IMR-90 (cell line): Measurements from ENCODE around the gene NUAK1. TPM values are rescaled to one million over a fixed set of nuclear protein-coding genes. Genes with fewer than 3 reads are reported as not detected.

Experiments
- ATAC-seq: fragments of 200-7000 bp; cut with Tn5 transposase; 2 replicates; pipeline ENCODE4 v1.9.1; 2020; ENCODE audit warnings: low read depth, mild to moderate bottlenecking, moderate library complexity
- BruUV-seq: library from RNA; stranded (reverse); fragments of 400-500 nt; replicated peaks from 2 replicates; lab custom pipeline; 2021; lab: Mats Ljungman, UMichigan
- CTCF ChIA-PET: fragments of 300-600 bp; formaldehyde crosslinking; extraction: SDS; loops from one replicate; lab custom pipeline; 2021; ENCODE audit warnings: antibody characterized with exemption; lab: Yijun Ruan, JAX
- POLR2A ChIA-PET: fragments of 300-600 bp; sonication (Branson Sonifier 250); formaldehyde crosslinking; loops from one replicate; lab custom pipeline; 2022; ENCODE audit warnings: antibody characterized with exemption; ENCODE audit not compliant: unreplicated experiment; lab: Charles Lee
- DNase-seq: peaks from one replicate; pipeline ENCODE4 v3.0.0; 2013
- H2AFZ ChIP-seq: replicated peaks from 2 replicates; pipeline ENCODE3; 2013; ENCODE audit warnings: low read length, mild to moderate bottlenecking; ENCODE audit not compliant: poor library complexity
- H2AK5ac ChIP-seq: 2 replicates; pipeline ENCODE4 v1.6.1; 2013; ENCODE audit warnings: low read depth, low read length, inconsistent platforms
- H2AK9ac ChIP-seq: replicated peaks from 2 replicates; pipeline ENCODE3; 2013; ENCODE audit warnings: mild to moderate bottlenecking, low read depth, low read length, moderate library complexity; ENCODE audit not compliant: poor library complexity
- H2BK120ac ChIP-seq: 2 replicates; pipeline ENCODE4 v1.6.1; 2013; ENCODE audit warnings: low read depth, low read length, inconsistent platforms
- H2BK15ac ChIP-seq: 3 replicates; pipeline ENCODE4 v1.6.1; 2013; ENCODE audit warnings: low read depth, low read length, inconsistent platforms
- H2BK20ac ChIP-seq: 2 replicates; pipeline ENCODE4 v1.6.1; 2013; ENCODE audit warnings: low read depth, mild to moderate bottlenecking, inconsistent platforms, low read length, moderate library complexity
- H2BK5ac ChIP-seq: 2 replicates; pipeline ENCODE4 v1.6.1; 2013; ENCODE audit warnings: mild to moderate bottlenecking, low read depth, low read length, inconsistent platforms; ENCODE audit not compliant: poor library complexity, severe bottlenecking
- H3K14ac ChIP-seq: replicated peaks from 2 replicates; pipeline ENCODE4 v1.6.1; 2013; ENCODE audit warnings: low read depth, low read length, inconsistent platforms
- H3K18ac ChIP-seq: 2 replicates; pipeline ENCODE4 v1.6.1; 2013; ENCODE audit warnings: low read depth, low read length, control low read depth
- H3K23ac ChIP-seq: 2 replicates; pipeline ENCODE4 v1.6.1; 2013; ENCODE audit warnings: low read depth, low read length, inconsistent platforms
- H3K27ac ChIP-seq: 2 replicates; pipeline ENCODE4 v1.5.1; 2013; ENCODE audit warnings: mild to moderate bottlenecking, control low read depth, low read length; ENCODE audit not compliant: insufficient read depth
- H3K27me3 ChIP-seq: 2 replicates; pipeline ENCODE4 v1.6.1; 2013; ENCODE audit warnings: low read length; ENCODE audit not compliant: control insufficient read depth, insufficient read depth
- H3K36me3 ChIP-seq: 2 replicates; pipeline ENCODE4 v1.6.1; 2013; ENCODE audit warnings: low read length, mixed read lengths; ENCODE audit not compliant: control insufficient read depth, insufficient read depth
- H3K4ac ChIP-seq: 2 replicates; pipeline ENCODE4 v1.6.1; 2013; ENCODE audit warnings: low read depth, low read length, inconsistent platforms
- H3K4me1 ChIP-seq: 2 replicates; pipeline ENCODE4 v1.6.1; 2013; ENCODE audit warnings: low read length, mixed read lengths; ENCODE audit not compliant: control insufficient read depth, insufficient read depth
- H3K4me2 ChIP-seq: 2 replicates; pipeline ENCODE4 v1.6.1; 2013; ENCODE audit warnings: low read depth, mild to moderate bottlenecking, control low read depth, low read length, moderate library complexity
- H3K4me3 ChIP-seq: 2 replicates; pipeline ENCODE4 v1.5.1; 2013; ENCODE audit warnings: low read depth, mild to moderate bottlenecking, control low read depth, low read length, moderate library complexity; ENCODE audit not compliant: insufficient read depth
- H3K56ac ChIP-seq: 2 replicates; pipeline ENCODE4 v1.6.1; 2013; ENCODE audit warnings: low read length, inconsistent platforms; ENCODE audit not compliant: insufficient read depth; ENCODE audit errors: extremely low read depth
- H3K79me1 ChIP-seq, 2 experiments: 2 replicates each; pipeline ENCODE4 v1.6.1; 2013; ENCODE audit warnings: low read length in 2 of 2, inconsistent platforms in 1 of 2, low read depth in 1 of 2
- H3K9ac ChIP-seq: 2 replicates; pipeline ENCODE4 v1.6.1; 2013; ENCODE audit warnings: low read depth, low read length, control low read depth
- H3K9me1 ChIP-seq: 2 replicates; pipeline ENCODE4 v1.6.1; 2013; ENCODE audit warnings: low read length, inconsistent platforms; ENCODE audit not compliant: insufficient read depth
- H3K9me3 ChIP-seq: 2 replicates; pipeline ENCODE4 v1.6.1; 2013; ENCODE audit warnings: low read length; ENCODE audit not compliant: control insufficient read depth, insufficient read depth
- H4K20me1 ChIP-seq: 2 replicates; pipeline ENCODE4 v1.6.1; 2013; ENCODE audit warnings: low read length, inconsistent platforms; ENCODE audit not compliant: insufficient read depth
- H4K5ac ChIP-seq: 2 replicates; pipeline ENCODE4 v1.6.1; 2013; ENCODE audit warnings: mild to moderate bottlenecking, low read depth, low read length, control low read depth
- H4K8ac ChIP-seq, 2 experiments: 2 replicates each; pipeline ENCODE4 v1.6.1; 2013; ENCODE audit warnings: low read depth in 2 of 2, low read length in 2 of 2, control low read depth in 1 of 2, inconsistent platforms in 1 of 2
- H4K91ac ChIP-seq: 2 replicates; pipeline ENCODE4 v1.6.1; 2013; ENCODE audit warnings: low read depth, low read length, inconsistent platforms; ENCODE audit not compliant: insufficient read depth
- BHLHE40 ChIP-seq: fragments of 150-350 bp; IDR thresholded peaks from 2 replicates; pipeline ENCODE4 v1.6.1; 2016; ENCODE audit warnings: mild to moderate bottlenecking, low read depth, low read length
- CEBPB ChIP-seq: IDR thresholded peaks from 2 replicates; pipeline ENCODE4 v1.6.1; 2012; ENCODE audit warnings: low read depth, low read length, improper control_type of control experiment
- CHD1 ChIP-seq: IDR thresholded peaks from 2 replicates; pipeline ENCODE4 v1.6.1; 2012; ENCODE audit warnings: low read depth, low read length, improper control_type of control experiment
- MAFK ChIP-seq: IDR thresholded peaks from 2 replicates; pipeline ENCODE4 v1.6.1; 2012; ENCODE audit warnings: low read depth, low read length, improper control_type of control experiment
- MXI1 ChIP-seq: IDR thresholded peaks from 2 replicates; pipeline ENCODE4 v1.6.1; 2012; ENCODE audit warnings: low read depth, mild to moderate bottlenecking, low read length, moderate library complexity, borderline replicate concordance
- NFE2L2 ChIP-seq: fragments of 150-350 bp; IDR thresholded peaks from 2 replicates; pipeline ENCODE4 v1.6.1; 2016; ENCODE audit warnings: low read depth, mild to moderate bottlenecking, low read length
- RAD21 ChIP-seq: IDR thresholded peaks from 2 replicates; pipeline ENCODE4 v1.6.1; 2012; ENCODE audit warnings: low read length, improper control_type of control experiment
- RCOR1 ChIP-seq: IDR thresholded peaks from 2 replicates; pipeline ENCODE4 v1.6.1; 2012; ENCODE audit warnings: mild to moderate bottlenecking, low read length, improper control_type of control experiment; ENCODE audit not compliant: insufficient replicate concordance
- SMC3 ChIP-seq: fragments of 150-350 bp; IDR thresholded peaks from 2 replicates; pipeline ENCODE4 v1.6.1; 2016; ENCODE audit warnings: low read depth, mild to moderate bottlenecking, antibody characterized with exemption, low read length, moderate library complexity
- WGBS, 2 experiments: methylation state at CpG; one replicate each; pipeline versions ENCODE4 v1.1.5 to v1.1.7; 2013; ENCODE audit warnings: missing lambda C conversion rate in 2 of 2; ENCODE audit not compliant: insufficient read length in 1 of 2; ENCODE audit errors: extremely low coverage in 2 of 2; 5-methylcytosine and 5-hydroxymethylcytosine counted together
- dilution Hi-C: fragments of 300-500 bp; cut with HindIII; formaldehyde crosslinking; loops from one replicate; pipeline ENCODE4 v1.14.3; 2018; ENCODE audit warnings: low sequenced_read_pairs; ENCODE audit not compliant: unreplicated experiment
- in situ Hi-C: fragments of 300-500 bp; cut with MboI; formaldehyde crosslinking; loops from 3 replicates; pipeline ENCODE4 v1.14.3; 2019; ENCODE audit warnings: low sequenced_read_pairs, inconsistent platforms, mixed read lengths
- intact Hi-C: fragments of 100-400 bp; cut with micrococcal nuclease; formaldehyde crosslinking; loops from 2 replicates; pipeline ENCODE4 v1.10.0; 2022
- polyA plus RNA-seq, 3 experiments: library from polyadenylated mRNA; depleted of rRNA; stranded (reverse); fragments of >200 nt; gene quantifications; 2 replicates each; pipeline ENCODE4 v1.2.3, GENCODE V29; 2012; ENCODE audit warnings: low replicate concordance in 1 of 3
- total RNA-seq: library from RNA; depleted of rRNA; stranded (reverse); fragments of >200 nt; gene quantifications from 2 replicates; pipeline ENCODE4 v1.2.3, GENCODE V29; 2012
- TF ChIP-seq, protein P1 (sequence below): conservative IDR thresholded peaks from 2 replicates; pipeline ENCODE4 v1.5.1; 2012; ENCODE audit warnings: mild to moderate bottlenecking, low read depth, low read length, improper control_type of control experiment
- TF ChIP-seq, protein P2 (sequence below): fragments of 150-350 bp; IDR thresholded peaks from 2 replicates; pipeline ENCODE4 v1.6.1; 2016; ENCODE audit warnings: low read depth, mild to moderate bottlenecking, low read length, moderate library complexity, borderline replicate concordance

NUAK1 gene
- total and polyA plus RNA-seq, 2 of the 4 experiments (the other 2 are of a cell fraction): 4.8 to 8.8 TPM

DNA sequence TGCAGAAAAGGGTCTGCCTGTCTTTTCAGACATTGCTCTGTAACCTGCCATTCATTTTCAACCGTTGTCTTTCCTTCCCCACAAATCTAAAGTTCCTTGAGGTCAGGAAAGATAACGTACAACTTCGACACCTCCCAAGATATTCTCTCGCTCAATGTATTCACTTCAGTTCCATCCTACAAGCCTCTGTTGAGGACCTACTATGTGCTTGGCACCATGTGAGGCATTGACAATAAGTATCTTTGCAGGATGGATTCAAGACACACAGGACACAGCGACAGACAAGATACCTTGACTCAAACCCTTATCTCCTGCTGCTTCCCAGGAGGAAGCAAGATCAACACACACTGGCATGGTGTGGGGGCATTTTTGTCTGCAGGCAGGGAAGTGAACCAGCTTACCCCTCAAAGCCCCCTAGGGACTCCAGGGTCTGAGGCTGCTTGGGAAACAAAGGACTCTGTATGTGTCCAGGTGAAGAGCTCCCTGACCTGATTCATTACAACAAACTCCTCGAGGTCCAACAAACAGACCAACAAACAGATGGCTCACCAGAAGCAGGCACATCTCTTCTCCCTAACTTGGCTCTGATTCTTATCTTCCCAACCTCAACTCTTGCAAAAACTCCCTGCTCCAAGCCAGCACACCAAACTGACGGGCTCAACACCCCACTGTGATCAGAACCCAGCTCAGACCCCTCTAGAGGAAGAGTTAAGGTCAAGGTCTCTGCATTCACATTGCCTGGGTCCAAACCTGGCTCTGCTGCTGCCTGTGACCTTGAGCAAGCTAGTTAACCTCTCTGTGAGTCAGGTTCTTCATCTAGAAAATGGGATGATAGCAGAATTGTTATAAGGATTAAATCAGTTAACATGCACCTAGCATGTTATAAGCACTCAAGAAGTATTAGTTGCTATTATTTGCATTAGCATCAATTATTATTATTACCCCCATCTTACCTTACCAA is 6.3 kb downstream of the NUAK1 start:
- DNase-seq (no peak), ATAC-seq (no peak)
- Histone ChIP-seq H3K14ac (peak overlapping the region; percentile 49; the same call in 1 of the 2 replicates), H4K91ac (peak overlapping the region; percentile 35), H2AK9ac (peak overlapping the region; percentile 10), H3K36me3 (no peaks in the 10 kb centered on the region), H3K27me3 (no peaks in the 10 kb centered on the region), H2AK5ac (peak overlapping the region; percentile 61; the same call in 1 of the 2 replicates), H3K4me3 (no peak overlapping the region), H3K23ac (peak overlapping the region; percentile 37; the same call in 1 of the 2 replicates), H3K4ac (peak overlapping the region; percentile 67), H2BK5ac (no peak overlapping the region), H2BK120ac (peak overlapping the region; percentile 54), H2AFZ (no peak overlapping the region), H4K20me1 (peaks cover 34% of the 10 kb centered on the region; the same call in 1 of the 2 replicates), H3K56ac (no peak overlapping the region), H3K9me3 (no peaks in the 10 kb centered on the region), H3K4me2 (no peak overlapping the region; the same call in 1 of the 2 replicates), H3K9ac (no peak overlapping the region), H3K18ac (peak overlapping the region; percentile 30; the same call in 1 of the 2 replicates), H4K5ac (no peak overlapping the region; the same call in 1 of the 2 replicates), H2BK15ac (peak overlapping the region; percentile 39; the same call in 2 of the 3 replicates), H2BK20ac (peak overlapping the region; percentile 69), H4K8ac (peak overlapping the region in 1 of 2 experiments; percentile 43; a peak in 1 of 4 replicates), H3K4me1 (peaks cover 25% of the 10 kb centered on the region), H3K79me1 (peaks cover 29 to 85% of the 10 kb centered on the region in 2 experiments), H3K27ac (no peak overlapping the region), H3K9me1 (peaks cover 24% of the 10 kb centered on the region)
- no CpG with 5 or more reads among the region's 7 CpGs for WGBS, 2 experiments
- CTCF ChIA-PET: no interaction called here
- in situ Hi-C loops: loop anchor here (5.0 kb wide), 2 partner anchors 425 to 710 kb away; no protein-coding TSS in a partner anchor
- no TSS peak for BruUV-seq
- intact Hi-C loops: no loop called here
- dilution Hi-C loops: no loop called here
- TF ChIP-seq RAD21: no peak
- TF ChIP-seq BHLHE40: no peak
- no peak for TF ChIP-seq SMC3
- TF ChIP-seq NFE2L2: no peak
- no peak for TF ChIP-seq MAFK
- no peak for TF ChIP-seq MXI1
- no peak for TF ChIP-seq CHD1
- no peak for TF ChIP-seq CEBPB
- TF ChIP-seq, protein P1, sequence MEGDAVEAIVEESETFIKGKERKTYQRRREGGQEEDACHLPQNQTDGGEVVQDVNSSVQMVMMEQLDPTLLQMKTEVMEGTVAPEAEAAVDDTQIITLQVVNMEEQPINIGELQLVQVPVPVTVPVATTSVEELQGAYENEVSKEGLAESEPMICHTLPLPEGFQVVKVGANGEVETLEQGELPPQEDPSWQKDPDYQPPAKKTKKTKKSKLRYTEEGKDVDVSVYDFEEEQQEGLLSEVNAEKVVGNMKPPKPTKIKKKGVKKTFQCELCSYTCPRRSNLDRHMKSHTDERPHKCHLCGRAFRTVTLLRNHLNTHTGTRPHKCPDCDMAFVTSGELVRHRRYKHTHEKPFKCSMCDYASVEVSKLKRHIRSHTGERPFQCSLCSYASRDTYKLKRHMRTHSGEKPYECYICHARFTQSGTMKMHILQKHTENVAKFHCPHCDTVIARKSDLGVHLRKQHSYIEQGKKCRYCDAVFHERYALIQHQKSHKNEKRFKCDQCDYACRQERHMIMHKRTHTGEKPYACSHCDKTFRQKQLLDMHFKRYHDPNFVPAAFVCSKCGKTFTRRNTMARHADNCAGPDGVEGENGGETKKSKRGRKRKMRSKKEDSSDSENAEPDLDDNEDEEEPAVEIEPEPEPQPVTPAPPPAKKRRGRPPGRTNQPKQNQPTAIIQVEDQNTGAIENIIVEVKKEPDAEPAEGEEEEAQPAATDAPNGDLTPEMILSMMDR: no peak
- TF ChIP-seq, protein P2, sequence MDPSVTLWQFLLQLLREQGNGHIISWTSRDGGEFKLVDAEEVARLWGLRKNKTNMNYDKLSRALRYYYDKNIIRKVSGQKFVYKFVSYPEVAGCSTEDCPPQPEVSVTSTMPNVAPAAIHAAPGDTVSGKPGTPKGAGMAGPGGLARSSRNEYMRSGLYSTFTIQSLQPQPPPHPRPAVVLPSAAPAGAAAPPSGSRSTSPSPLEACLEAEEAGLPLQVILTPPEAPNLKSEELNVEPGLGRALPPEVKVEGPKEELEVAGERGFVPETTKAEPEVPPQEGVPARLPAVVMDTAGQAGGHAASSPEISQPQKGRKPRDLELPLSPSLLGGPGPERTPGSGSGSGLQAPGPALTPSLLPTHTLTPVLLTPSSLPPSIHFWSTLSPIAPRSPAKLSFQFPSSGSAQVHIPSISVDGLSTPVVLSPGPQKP: no peak
- no peak for TF ChIP-seq RCOR1
- POLR2A ChIA-PET: no interaction called here
